Activated B cell treated with CpG ODN at 0.5 μM for 24 hours (primary cell): ENCODE measurements around the gene BCO2. TPM values are rescaled to one million over a fixed set of nuclear protein-coding genes. Genes with fewer than 3 reads are reported as not detected.

Experiments used
- ATAC-seq: fragments of 200-7000 bp; cut with Tn5 transposase; one replicate; pipeline ENCODE4 v1.10.0; 2021; ENCODE audit warnings: low read depth, mild to moderate bottlenecking, moderate library complexity
- CTCF ChIA-PET: fragments of 350-600 bp; sonication (Branson Sonifier 250); formaldehyde crosslinking; loops from one replicate; lab custom pipeline; 2021; ENCODE audit warnings: antibody characterized with exemption; lab: Charles Lee
- POLR2A ChIA-PET: fragments of 350-600 bp; sonication (Branson Sonifier 250); formaldehyde crosslinking; loops from one replicate; lab custom pipeline; 2021; ENCODE audit warnings: antibody characterized with exemption; lab: Charles Lee
- DNase-seq: peaks from one replicate; pipeline ENCODE4 v3.0.0; 2022
- H3K27ac Mint-ChIP-seq: one replicate; pipeline ENCODE4 v1.8.0; 2020; ENCODE audit warnings: mixed read lengths
- H3K27me3 Mint-ChIP-seq: one replicate; pipeline ENCODE4 v1.8.0; 2021; ENCODE audit warnings: mixed read lengths
- H3K36me3 Mint-ChIP-seq: one replicate; pipeline ENCODE4 v1.8.0; 2021; ENCODE audit warnings: low read depth, mixed read lengths
- H3K4me1 Mint-ChIP-seq: one replicate; pipeline ENCODE4 v1.8.0; 2021; ENCODE audit warnings: mixed read lengths
- H3K4me3 Mint-ChIP-seq: one replicate; pipeline ENCODE4 v1.8.0; 2020; ENCODE audit warnings: mild to moderate bottlenecking, mixed read lengths
- H3K9me3 Mint-ChIP-seq: one replicate; pipeline ENCODE4 v1.8.0; 2020; ENCODE audit warnings: mixed read lengths
- intact Hi-C: fragments of 100-400 bp; cut with micrococcal nuclease; formaldehyde crosslinking; loops from one replicate; pipeline ENCODE4 v1.15.1; 2024
- total RNA-seq: library from RNA; stranded (reverse); gene quantifications from 2 replicates; pipeline ENCODE4 v1.2.3, GENCODE V29; 2022
- TF ChIP-seq, protein P1 (sequence below): fragments of 200-600 bp; IDR thresholded peaks from one replicate; pipeline ENCODE4 v1.8.0; 2022; ENCODE audit warnings: antibody characterized with exemption, mild to moderate bottlenecking

BCO2 gene
- total RNA-seq, 1 donor from 2014 or later, result 1.4 TPM

GRCh38 chr11:112268406-112268805, 93.1 kb downstream of the BCO2 start:
- ChIA-PET POLR2A (no interaction called here), CTCF (interaction anchor here (1.1 kb wide), 2 partner anchors 11 to 12 kb away, joined by 3 to 4 read pairs; no protein-coding TSS in a partner anchor)
- intact Hi-C loops, result no loop called here
- no peaks in the 10 kb centered on the region for H3K27me3 Mint-ChIP-seq
- no peaks in the 10 kb centered on the region for H3K36me3 Mint-ChIP-seq
- ATAC-seq (no peak), DNase-seq (no peak)
- H3K4me1 Mint-ChIP-seq, result peaks cover 25% of the 10 kb centered on the region
- TF ChIP-seq, protein P1, sequence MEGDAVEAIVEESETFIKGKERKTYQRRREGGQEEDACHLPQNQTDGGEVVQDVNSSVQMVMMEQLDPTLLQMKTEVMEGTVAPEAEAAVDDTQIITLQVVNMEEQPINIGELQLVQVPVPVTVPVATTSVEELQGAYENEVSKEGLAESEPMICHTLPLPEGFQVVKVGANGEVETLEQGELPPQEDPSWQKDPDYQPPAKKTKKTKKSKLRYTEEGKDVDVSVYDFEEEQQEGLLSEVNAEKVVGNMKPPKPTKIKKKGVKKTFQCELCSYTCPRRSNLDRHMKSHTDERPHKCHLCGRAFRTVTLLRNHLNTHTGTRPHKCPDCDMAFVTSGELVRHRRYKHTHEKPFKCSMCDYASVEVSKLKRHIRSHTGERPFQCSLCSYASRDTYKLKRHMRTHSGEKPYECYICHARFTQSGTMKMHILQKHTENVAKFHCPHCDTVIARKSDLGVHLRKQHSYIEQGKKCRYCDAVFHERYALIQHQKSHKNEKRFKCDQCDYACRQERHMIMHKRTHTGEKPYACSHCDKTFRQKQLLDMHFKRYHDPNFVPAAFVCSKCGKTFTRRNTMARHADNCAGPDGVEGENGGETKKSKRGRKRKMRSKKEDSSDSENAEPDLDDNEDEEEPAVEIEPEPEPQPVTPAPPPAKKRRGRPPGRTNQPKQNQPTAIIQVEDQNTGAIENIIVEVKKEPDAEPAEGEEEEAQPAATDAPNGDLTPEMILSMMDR, result no peak
- H3K9me3 Mint-ChIP-seq, result no peaks in the 10 kb centered on the region
- no peak overlapping the region for H3K27ac Mint-ChIP-seq
- no peak overlapping the region for H3K4me3 Mint-ChIP-seq

Other genes starting within 250 kb of the BCO2 start
- 0.20 and 1.0 TPM in 2 replicates for gene DIXDC1, start 238.2 kb upstream of the BCO2 start, total RNA-seq
- 27.5 and 31.5 TPM in 2 replicates for gene DLAT, start 150.1 kb upstream of the BCO2 start, total RNA-seq
- 0.22 and 0.44 TPM in 2 replicates for gene PIH1D2, start 101.5 kb upstream of the BCO2 start, total RNA-seq
- gene NKAPD1, start 101.2 kb upstream of the BCO2 start, total RNA-seq, result 24.0 and 26.3 TPM in 2 replicates
- 37.0 and 39.6 TPM in 2 replicates for gene TIMM8B, start 88.8 kb upstream of the BCO2 start, total RNA-seq
- 79.9 and 82.1 TPM in 2 replicates for gene SDHD, start 88.6 kb upstream of the BCO2 start, total RNA-seq
- gene IL18, start 11.4 kb upstream of the BCO2 start, total RNA-seq, result 0.34 and 1.00 TPM in 2 replicates
- gene TEX12, start 8.1 kb upstream of the BCO2 start, total RNA-seq, result not detected in 2 replicates
- gene PTS, start 50.9 kb downstream of the BCO2 start, total RNA-seq, result 22.7 and 30.4 TPM in 2 replicates
- not detected in 2 replicates for gene PLET1, start 85.3 kb downstream of the BCO2 start, total RNA-seq